Endothelial cell of umbilical vein (primary cell): ENCODE data around the gene KDM4B. TPM values are rescaled to one million over a fixed set of nuclear protein-coding genes. Genes with fewer than 3 reads are reported as not detected.

Experiments used
- BruUV-seq: library from RNA; stranded (reverse); fragments of 400-500 nt; replicated peaks from 2 replicates; lab custom pipeline; 2021; lab: Mats Ljungman, UMichigan
- CTCF ChIA-PET: fragments of 300-600, 350-600 bp; sonication (Branson Sonifier 250); formaldehyde crosslinking; loops from one replicate; lab custom pipeline; 2021; ENCODE audit warnings: antibody characterized with exemption, inconsistent platforms; lab: Charles Lee
- POLR2A ChIA-PET: fragments of 300-600, 350-600 bp; sonication (Branson Sonifier 250); formaldehyde crosslinking; loops from one replicate; lab custom pipeline; 2021; ENCODE audit warnings: antibody characterized with exemption, inconsistent platforms; lab: Charles Lee
- DNase-seq: peaks from one replicate; pipeline ENCODE4 v3.0.0-alpha.2; 2011; ENCODE audit warnings: low read depth, low spot score
- FAIRE-seq: peaks from 2 replicates; lab custom pipeline; 2011; peaks lifted over from hg19 to GRCh38; lab: Jason Lieb, UNC
- H2AFZ ChIP-seq: 2 replicates; pipeline ENCODE4 v1.6.0; 2012; ENCODE audit warnings: low read depth, low read length, control low read depth, inconsistent platforms
- H3K27ac ChIP-seq: 2 replicates; pipeline ENCODE4 v1.5.1; 2011; ENCODE audit warnings: low read depth, mild to moderate bottlenecking, control low read depth, low read length, moderate library complexity; ENCODE audit not compliant: insufficient read depth
- H3K27me3 ChIP-seq, 2 experiments: 2 replicates each; pipeline versions ENCODE4 v1.6.0 to v1.6.1; 2011; ENCODE audit warnings: low read length in 2 of 2, mixed read lengths in 1 of 2; ENCODE audit not compliant: control insufficient read depth in 2 of 2, insufficient read depth in 2 of 2
- H3K36me3 ChIP-seq, 2 experiments: 2 replicates in 1 of 2; 3 replicates in 1 of 2; pipeline ENCODE4 v1.5.1; 2011; ENCODE audit warnings: low read length in 2 of 2, mild to moderate bottlenecking in 1 of 2, moderate library complexity in 1 of 2; ENCODE audit not compliant: control insufficient read depth in 2 of 2, insufficient read depth in 2 of 2; ENCODE audit errors: extremely low read depth in 1 of 2
- H3K4me1 ChIP-seq: 3 replicates; pipeline ENCODE4 v1.5.1; 2011; ENCODE audit warnings: mild to moderate bottlenecking, low read length; ENCODE audit not compliant: control insufficient read depth, insufficient read depth; ENCODE audit errors: extremely low read depth
- H3K4me2 ChIP-seq: 2 replicates; pipeline ENCODE4 v1.6.1; 2011; ENCODE audit warnings: low read length, control low read depth, mixed read lengths; ENCODE audit not compliant: insufficient read depth
- H3K4me3 ChIP-seq, 3 experiments: fragments of 200-600 bp in 1 of 3; sonication (generic), shearing (Covaris generic) in 1 of 3; replicated peaks in 1 of 3; 2 replicates each; pipeline ENCODE4 v1.5.1; 2011 to 2016; ENCODE audit warnings: control low read depth in 3 of 3, low read length in 3 of 3, mild to moderate bottlenecking in 2 of 3, inconsistent platforms in 1 of 3, low read depth in 1 of 3, moderate library complexity in 1 of 3; ENCODE audit not compliant: insufficient read depth in 1 of 3
- H3K79me2 ChIP-seq: 2 replicates; pipeline ENCODE4 v1.6.0; 2012; ENCODE audit warnings: low read length, inconsistent platforms; ENCODE audit not compliant: control insufficient read depth, insufficient read depth
- H3K9ac ChIP-seq: replicated peaks from 2 replicates; pipeline ENCODE3; 2011; ENCODE audit warnings: low read length, control low read depth; ENCODE audit not compliant: insufficient read depth; ENCODE audit errors: extremely low read depth
- H3K9me1 ChIP-seq: replicated peaks from 3 replicates; pipeline ENCODE4 v1.6.0; 2011; ENCODE audit warnings: mild to moderate bottlenecking, low read length; ENCODE audit not compliant: control insufficient read depth, insufficient read depth; ENCODE audit errors: extremely low read depth
- H3K9me3 ChIP-seq: replicated peaks from 2 replicates; pipeline ENCODE4 v1.5.1; 2012; ENCODE audit warnings: low read length, inconsistent platforms; ENCODE audit not compliant: control insufficient read depth, insufficient read depth
- H4K20me1 ChIP-seq: replicated peaks from 2 replicates; pipeline ENCODE3; 2011; ENCODE audit warnings: mild to moderate bottlenecking, low read length; ENCODE audit not compliant: control insufficient read depth, insufficient read depth; ENCODE audit errors: extremely low read depth
- EZH2 ChIP-seq: IDR thresholded peaks from 2 replicates; pipeline ENCODE4 v1.6.1; 2012; ENCODE audit warnings: borderline replicate concordance, low read depth, mild to moderate bottlenecking, moderate library complexity, low read length, inconsistent platforms; ENCODE audit not compliant: severe bottlenecking
- FOS ChIP-seq: IDR thresholded peaks from 2 replicates; pipeline ENCODE4 v1.6.1; 2011; ENCODE audit warnings: mild to moderate bottlenecking, low read length, moderate library complexity, borderline replicate concordance; ENCODE audit not compliant: insufficient read depth
- GATA2 ChIP-seq: IDR thresholded peaks from 2 replicates; pipeline ENCODE4 v1.7.0; 2011; ENCODE audit warnings: low read depth, mild to moderate bottlenecking, moderate library complexity, mixed read lengths, low read length; ENCODE audit not compliant: insufficient read length, insufficient read depth
- MYC ChIP-seq: IDR thresholded peaks from one replicate; pipeline ENCODE4 v1.6.1; 2011; ENCODE audit warnings: mild to moderate bottlenecking, low read depth, low read length
- POLR2A ChIP-seq: IDR thresholded peaks from 2 replicates; pipeline ENCODE4 v1.6.1; 2012; ENCODE audit warnings: low read depth, mild to moderate bottlenecking, control low read depth, low read length
- POLR2AphosphoS5 ChIP-seq: IDR thresholded peaks from 2 replicates; pipeline ENCODE4 v1.6.1; 2012; ENCODE audit warnings: low read depth, mild to moderate bottlenecking, control low read depth, low read length, moderate library complexity; ENCODE audit not compliant: insufficient read depth
- dilution Hi-C: fragments of 300-500 bp; cut with MboI; formaldehyde crosslinking; loops from one replicate; pipeline ENCODE4 v1.15.0; 2019; ENCODE audit warnings: low sequenced_read_pairs; ENCODE audit not compliant: extremely low pct_ligation_motif_present
- intact Hi-C: fragments of 100-400 bp; cut with micrococcal nuclease; formaldehyde crosslinking; loops from one replicate; pipeline ENCODE4 v1.10.0; 2022
- polyA plus RNA-seq, 4 experiments: library from polyadenylated mRNA; depleted of rRNA in 3 of 4; stranded (reverse) in 3 of 4; unstranded in 1 of 4; fragments of >200 nt; gene quantifications; 2 replicates each; pipeline versions ENCODE4 v1.2.1 to v1.2.3, GENCODE V29; 2011 to 2012; ENCODE audit warnings: missing spikeins in 1 of 4
- total RNA-seq: library from RNA; stranded (reverse); gene quantifications from 2 replicates; pipeline ENCODE4 v1.2.3, GENCODE V29; 2021
- TF ChIP-seq, protein P1 (sequence below), 2 donors: IDR thresholded peaks; 1 replicate in 1 of 2; 2 replicates in 1 of 2; pipeline ENCODE4 v1.5.1; 2011; ENCODE audit warnings: low read length in 2 of 2, mild to moderate bottlenecking in 2 of 2, moderate library complexity in 2 of 2, control low read depth in 1 of 2, inconsistent platforms in 1 of 2, low read depth in 1 of 2; ENCODE audit not compliant: insufficient read depth in 1 of 2; ENCODE audit errors: extremely low read depth in 1 of 2

KDM4B gene
- total and polyA plus RNA-seq, 2 donors (not counting 3 experiments of a cell fraction or from before 2014, with no cell fraction given): 12.4 to 37.2 TPM

DNA sequence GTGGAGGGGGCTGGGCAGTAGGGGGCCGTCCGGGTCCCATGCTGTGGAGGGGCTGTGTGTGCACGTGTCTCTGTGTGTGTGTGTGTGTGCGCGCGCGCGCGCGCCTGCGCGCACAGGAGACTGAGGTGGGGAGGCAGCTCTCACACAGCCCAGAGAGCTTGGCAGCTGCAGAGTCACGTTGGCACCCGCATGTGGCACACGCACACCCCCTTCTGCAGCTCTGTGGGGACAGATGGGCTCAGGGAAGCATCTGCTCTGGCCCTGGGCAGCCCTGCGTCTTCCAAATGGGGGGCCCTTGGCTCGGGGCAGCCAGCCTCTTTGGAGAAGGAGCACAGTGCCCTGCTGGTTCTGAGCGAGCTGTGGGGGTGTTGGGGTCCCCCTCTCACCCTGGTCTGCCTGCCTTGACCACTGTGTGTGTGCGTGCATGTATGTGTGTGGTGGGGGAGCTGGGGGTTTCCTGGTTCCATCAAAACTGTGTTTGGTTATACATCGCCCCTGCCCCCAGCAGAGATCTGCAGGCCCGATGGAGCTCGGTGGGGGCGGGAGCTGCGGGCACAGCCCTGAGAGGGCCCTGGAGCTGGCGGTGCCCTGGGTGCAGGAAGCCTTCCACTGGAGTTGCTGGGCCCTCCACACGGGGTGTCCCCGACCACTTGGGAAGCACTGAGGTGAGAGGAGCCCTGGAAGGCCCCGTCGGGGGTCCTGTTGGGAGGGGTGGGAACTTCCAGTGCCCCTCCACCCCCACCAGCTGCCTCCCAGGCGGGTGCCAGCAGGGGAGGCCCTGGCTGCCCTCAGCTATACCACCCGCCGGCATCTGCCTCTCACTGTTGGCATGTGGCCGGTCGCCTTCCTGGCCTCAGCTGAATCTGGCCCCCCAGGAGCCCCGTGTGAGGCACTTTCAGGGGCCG is 67.1 kb downstream of the KDM4B start:
- FAIRE-seq (no peak), DNase-seq (no peak)
- Histone ChIP-seq H3K27ac (no peak overlapping the region), H3K9me3 (no peaks in the 10 kb centered on the region), H3K36me3 (peaks cover 0 to 17% of the 10 kb centered on the region in 2 experiments), H2AFZ (no peak overlapping the region), H4K20me1 (no peaks in the 10 kb centered on the region), H3K27me3 (no peaks in the 10 kb centered on the region), H3K9ac (no peak overlapping the region), H3K4me2 (no peak overlapping the region), H3K9me1 (no peaks in the 10 kb centered on the region), H3K4me1 (peaks cover 5% of the 10 kb centered on the region), H3K79me2 (no peaks in the 10 kb centered on the region), H3K4me3 (no peak overlapping the region)
- CTCF ChIA-PET: interaction anchor here (0.8 to 1.1 kb wide), 3 partner anchors 8 to 184 kb away, joined by 3 to 6 read pairs (median 4); no protein-coding TSS in a partner anchor
- dilution Hi-C loops (no loop called here), intact Hi-C loops (no loop called here)
- POLR2A ChIA-PET: no interaction called here
- BruUV-seq: no TSS peak
- no peak for TF ChIP-seq POLR2AphosphoS5
- no peak for TF ChIP-seq EZH2
- no peak for TF ChIP-seq MYC
- TF ChIP-seq, protein P1, sequence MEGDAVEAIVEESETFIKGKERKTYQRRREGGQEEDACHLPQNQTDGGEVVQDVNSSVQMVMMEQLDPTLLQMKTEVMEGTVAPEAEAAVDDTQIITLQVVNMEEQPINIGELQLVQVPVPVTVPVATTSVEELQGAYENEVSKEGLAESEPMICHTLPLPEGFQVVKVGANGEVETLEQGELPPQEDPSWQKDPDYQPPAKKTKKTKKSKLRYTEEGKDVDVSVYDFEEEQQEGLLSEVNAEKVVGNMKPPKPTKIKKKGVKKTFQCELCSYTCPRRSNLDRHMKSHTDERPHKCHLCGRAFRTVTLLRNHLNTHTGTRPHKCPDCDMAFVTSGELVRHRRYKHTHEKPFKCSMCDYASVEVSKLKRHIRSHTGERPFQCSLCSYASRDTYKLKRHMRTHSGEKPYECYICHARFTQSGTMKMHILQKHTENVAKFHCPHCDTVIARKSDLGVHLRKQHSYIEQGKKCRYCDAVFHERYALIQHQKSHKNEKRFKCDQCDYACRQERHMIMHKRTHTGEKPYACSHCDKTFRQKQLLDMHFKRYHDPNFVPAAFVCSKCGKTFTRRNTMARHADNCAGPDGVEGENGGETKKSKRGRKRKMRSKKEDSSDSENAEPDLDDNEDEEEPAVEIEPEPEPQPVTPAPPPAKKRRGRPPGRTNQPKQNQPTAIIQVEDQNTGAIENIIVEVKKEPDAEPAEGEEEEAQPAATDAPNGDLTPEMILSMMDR (IDR thresholded peaks at IDR 0.05; ENCODE audit: extremely low read depth in 1 of 2, insufficient read depth in 1 of 2, low read depth in 1 of 2, low read length in 2 of 2): no peak
- TF ChIP-seq GATA2: no peak
- TF ChIP-seq FOS: no peak
- TF ChIP-seq POLR2A: no peak
